Measurements from ENCODE around the gene DHX34.

DNA sequence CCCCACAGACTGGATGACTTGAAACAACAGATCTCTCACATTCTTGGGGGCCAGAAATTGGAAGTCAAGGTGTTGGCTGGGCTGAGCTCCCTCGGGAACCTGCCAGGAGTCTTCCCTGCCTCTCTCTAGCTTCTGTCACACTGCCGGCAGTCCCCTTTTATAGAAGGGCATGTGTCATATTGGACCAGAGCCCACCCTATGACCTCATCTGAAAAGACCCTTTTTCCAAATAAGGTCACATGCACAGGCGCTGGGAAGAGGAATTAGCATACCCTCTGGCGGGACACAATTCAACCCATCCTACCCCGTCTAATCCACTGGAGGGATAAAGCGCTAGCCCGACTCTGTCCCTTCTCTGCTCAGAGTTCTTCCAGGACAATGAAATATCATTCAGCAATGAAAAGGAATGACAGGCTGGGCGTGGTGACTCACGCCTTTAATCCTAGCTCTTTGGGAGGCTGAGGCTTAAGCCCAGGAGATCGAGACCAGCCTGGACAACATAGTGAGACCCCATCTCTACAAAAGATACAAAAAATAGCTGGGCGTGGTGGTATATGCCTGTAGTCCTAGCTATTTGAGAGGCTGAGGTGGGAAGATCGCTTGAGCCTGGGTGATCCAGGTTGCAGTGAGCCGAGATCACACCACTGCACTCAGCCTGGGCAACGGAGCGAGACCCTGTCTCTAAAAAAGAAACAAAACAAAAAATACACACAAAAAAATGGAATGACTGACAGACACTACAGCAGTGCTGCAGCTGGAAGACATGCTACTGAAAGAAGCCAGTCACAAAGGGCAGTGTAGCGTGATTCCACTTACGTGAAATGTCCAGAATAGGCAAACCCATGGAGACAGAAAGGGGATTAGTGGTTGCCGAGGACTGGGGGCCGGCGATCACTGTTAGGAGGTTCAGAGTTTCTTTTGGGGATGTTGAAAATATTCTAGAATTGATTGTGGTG lies 41.7 kb downstream of the DHX34 start:
- TF ChIP-seq, protein P1, sequence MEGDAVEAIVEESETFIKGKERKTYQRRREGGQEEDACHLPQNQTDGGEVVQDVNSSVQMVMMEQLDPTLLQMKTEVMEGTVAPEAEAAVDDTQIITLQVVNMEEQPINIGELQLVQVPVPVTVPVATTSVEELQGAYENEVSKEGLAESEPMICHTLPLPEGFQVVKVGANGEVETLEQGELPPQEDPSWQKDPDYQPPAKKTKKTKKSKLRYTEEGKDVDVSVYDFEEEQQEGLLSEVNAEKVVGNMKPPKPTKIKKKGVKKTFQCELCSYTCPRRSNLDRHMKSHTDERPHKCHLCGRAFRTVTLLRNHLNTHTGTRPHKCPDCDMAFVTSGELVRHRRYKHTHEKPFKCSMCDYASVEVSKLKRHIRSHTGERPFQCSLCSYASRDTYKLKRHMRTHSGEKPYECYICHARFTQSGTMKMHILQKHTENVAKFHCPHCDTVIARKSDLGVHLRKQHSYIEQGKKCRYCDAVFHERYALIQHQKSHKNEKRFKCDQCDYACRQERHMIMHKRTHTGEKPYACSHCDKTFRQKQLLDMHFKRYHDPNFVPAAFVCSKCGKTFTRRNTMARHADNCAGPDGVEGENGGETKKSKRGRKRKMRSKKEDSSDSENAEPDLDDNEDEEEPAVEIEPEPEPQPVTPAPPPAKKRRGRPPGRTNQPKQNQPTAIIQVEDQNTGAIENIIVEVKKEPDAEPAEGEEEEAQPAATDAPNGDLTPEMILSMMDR (IDR thresholded peaks at IDR 0.05; ENCODE audit: low read depth, low read length, poor library complexity, severe bottlenecking) = no peak
- no peak for TF ChIP-seq EZH2phosphoT487 (IDR thresholded peaks at IDR 0.05; ENCODE audit: borderline replicate concordance, low read length)
